Nephron progenitor cell (in vitro differentiated cells): ENCODE measurements around the gene PTGIS.
A peak's percentile ranks its signal among the peaks of the same experiment; 100 is the strongest.

Source experiments
- DNase-seq: peaks from one replicate; pipeline ENCODE4 v3.0.0; 2021
- H3K27ac Mint-ChIP-seq: 2 replicates; pipeline ENCODE4 v1.8.0; 2021; ENCODE audit warnings: mild to moderate bottlenecking, moderate library complexity, mixed read lengths
- H3K27me3 Mint-ChIP-seq: 2 replicates; pipeline ENCODE4 v1.8.0; 2021; ENCODE audit warnings: mild to moderate bottlenecking, low read depth, mixed read lengths; ENCODE audit not compliant: poor library complexity
- H3K36me3 Mint-ChIP-seq: 2 replicates; pipeline ENCODE4 v1.8.0; 2021; ENCODE audit warnings: low read depth, mixed read lengths
- H3K4me1 Mint-ChIP-seq: 2 replicates; pipeline ENCODE4 v1.8.0; 2021; ENCODE audit warnings: mixed read lengths
- H3K4me3 Mint-ChIP-seq: 2 replicates; pipeline ENCODE4 v1.8.0; 2021; ENCODE audit warnings: mild to moderate bottlenecking, moderate library complexity, mixed read lengths
- H3K9me3 Mint-ChIP-seq: 2 replicates; pipeline ENCODE4 v1.8.0; 2021; ENCODE audit warnings: mild to moderate bottlenecking, moderate library complexity, mixed read lengths
- TF ChIP-seq, protein P1 (sequence below): fragments of 200-600 bp; sonication (generic); IDR thresholded peaks from 2 replicates; pipeline ENCODE4 v1.5.0; 2021; ENCODE audit warnings: antibody characterized with exemption

The PTGIS gene

DNA sequence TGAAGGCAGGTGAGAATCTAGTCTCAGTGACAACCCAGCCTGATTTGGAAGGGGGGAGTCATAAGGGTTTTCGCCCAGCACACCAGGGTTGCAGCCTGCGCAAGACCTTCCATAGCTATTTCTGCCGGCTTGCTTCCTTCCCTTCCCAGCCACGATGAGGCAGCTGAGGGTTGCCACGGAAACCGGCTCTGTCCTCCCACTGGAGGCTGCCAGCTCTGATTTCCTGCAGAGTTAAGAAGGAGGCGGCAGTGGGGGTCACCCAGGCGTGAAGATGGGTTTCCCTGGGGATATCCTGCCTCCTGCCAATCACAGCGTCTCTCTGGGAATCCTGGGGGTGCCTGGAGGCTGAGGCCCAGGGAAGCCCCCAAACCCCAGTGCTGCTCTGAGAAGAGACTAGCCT is 62.4 kb downstream of the PTGIS start:
- H3K4me3 Mint-ChIP-seq, result peak overlapping the region; percentile 18
- H3K36me3 Mint-ChIP-seq, result peaks cover 5% of the 10 kb centered on the region
- H3K4me1 Mint-ChIP-seq, result peaks cover 45% of the 10 kb centered on the region
- no peak overlapping the region for H3K27ac Mint-ChIP-seq
- TF ChIP-seq, protein P1, sequence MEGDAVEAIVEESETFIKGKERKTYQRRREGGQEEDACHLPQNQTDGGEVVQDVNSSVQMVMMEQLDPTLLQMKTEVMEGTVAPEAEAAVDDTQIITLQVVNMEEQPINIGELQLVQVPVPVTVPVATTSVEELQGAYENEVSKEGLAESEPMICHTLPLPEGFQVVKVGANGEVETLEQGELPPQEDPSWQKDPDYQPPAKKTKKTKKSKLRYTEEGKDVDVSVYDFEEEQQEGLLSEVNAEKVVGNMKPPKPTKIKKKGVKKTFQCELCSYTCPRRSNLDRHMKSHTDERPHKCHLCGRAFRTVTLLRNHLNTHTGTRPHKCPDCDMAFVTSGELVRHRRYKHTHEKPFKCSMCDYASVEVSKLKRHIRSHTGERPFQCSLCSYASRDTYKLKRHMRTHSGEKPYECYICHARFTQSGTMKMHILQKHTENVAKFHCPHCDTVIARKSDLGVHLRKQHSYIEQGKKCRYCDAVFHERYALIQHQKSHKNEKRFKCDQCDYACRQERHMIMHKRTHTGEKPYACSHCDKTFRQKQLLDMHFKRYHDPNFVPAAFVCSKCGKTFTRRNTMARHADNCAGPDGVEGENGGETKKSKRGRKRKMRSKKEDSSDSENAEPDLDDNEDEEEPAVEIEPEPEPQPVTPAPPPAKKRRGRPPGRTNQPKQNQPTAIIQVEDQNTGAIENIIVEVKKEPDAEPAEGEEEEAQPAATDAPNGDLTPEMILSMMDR, result no peak
- DNase-seq, result peak; percentile 90
- H3K27me3 Mint-ChIP-seq, result peaks cover 10% of the 10 kb centered on the region
- H3K9me3 Mint-ChIP-seq, result no peaks in the 10 kb centered on the region

DNA sequence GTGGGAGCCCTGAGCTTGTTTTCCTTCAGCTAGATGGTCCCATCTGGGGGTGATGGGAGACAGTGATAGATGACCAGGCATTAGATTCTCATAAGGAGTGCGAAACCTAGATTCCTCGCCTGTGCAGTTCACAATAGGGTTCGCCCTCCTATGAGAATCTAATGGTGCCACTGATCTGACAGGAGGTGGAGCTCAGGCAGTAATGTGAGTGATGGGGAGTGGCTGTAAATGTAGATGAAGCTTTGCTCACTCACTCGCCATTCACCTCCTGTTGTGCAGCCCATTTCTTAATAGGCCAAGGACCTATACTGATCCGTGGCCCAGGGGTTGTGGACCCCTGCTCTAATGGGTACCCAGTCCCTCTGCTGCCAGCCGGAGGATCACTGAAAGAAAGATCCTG is 64.8 kb downstream of the PTGIS start:
- H3K9me3 Mint-ChIP-seq, result no peaks in the 10 kb centered on the region
- TF ChIP-seq, protein P1, result no peak
- H3K4me3 Mint-ChIP-seq, result no peak overlapping the region
- H3K36me3 Mint-ChIP-seq, result no peaks in the 10 kb centered on the region
- H3K27ac Mint-ChIP-seq, result no peak overlapping the region
- peaks cover 37% of the 10 kb centered on the region for H3K4me1 Mint-ChIP-seq
- peaks cover 8% of the 10 kb centered on the region for H3K27me3 Mint-ChIP-seq
- DNase-seq, result no peak

DNA sequence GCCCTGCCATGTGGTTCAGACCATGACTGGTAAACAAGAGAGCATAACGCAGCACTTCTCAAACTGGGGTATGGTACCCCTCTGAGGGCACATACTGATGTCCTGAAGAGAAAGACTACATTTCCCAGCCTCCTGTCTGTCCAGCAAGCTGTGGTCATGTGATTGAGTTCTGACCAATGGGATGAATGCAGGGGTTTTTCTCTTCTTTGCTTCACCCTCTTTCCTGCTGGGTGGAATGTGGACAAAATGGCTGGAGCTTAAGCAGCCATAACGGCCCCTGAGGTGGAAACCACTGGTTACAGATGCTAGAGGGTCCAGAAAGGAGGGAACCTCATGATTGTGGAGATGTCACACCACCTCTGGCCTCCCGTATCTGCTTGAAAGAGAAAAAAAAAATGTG is 66.0 kb downstream of the PTGIS start:
- TF ChIP-seq, protein P1, result no peak
- peaks cover 31% of the 10 kb centered on the region for H3K4me1 Mint-ChIP-seq
- H3K36me3 Mint-ChIP-seq, result no peaks in the 10 kb centered on the region
- no peak overlapping the region for H3K27ac Mint-ChIP-seq
- peaks cover 15% of the 10 kb centered on the region for H3K27me3 Mint-ChIP-seq
- H3K4me3 Mint-ChIP-seq, result no peak overlapping the region
- H3K9me3 Mint-ChIP-seq, result no peaks in the 10 kb centered on the region
- DNase-seq, result no peak

DNA sequence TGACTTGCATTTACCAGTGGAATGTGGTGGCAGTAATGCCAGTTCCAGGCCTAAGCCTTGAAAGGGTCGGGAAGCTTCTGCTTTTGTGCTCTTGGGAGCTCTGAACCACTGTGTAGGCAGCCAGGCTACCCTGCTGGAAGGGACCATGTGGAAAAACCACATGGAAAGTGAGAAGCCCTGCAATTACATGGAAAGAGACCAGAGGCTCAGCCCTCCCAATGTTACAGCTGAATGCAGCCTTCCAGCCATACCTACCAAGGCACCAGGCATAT is 70.6 kb downstream of the PTGIS start:
- Mint-ChIP-seq H3K27me3 (peaks cover 24% of the 10 kb centered on the region), H3K4me1 (peaks cover 8% of the 10 kb centered on the region), H3K9me3 (no peaks in the 10 kb centered on the region), H3K36me3 (no peaks in the 10 kb centered on the region), H3K4me3 (no peak overlapping the region), H3K27ac (no peak overlapping the region)
- no peak for DNase-seq
- TF ChIP-seq, protein P1, result no peak

DNA sequence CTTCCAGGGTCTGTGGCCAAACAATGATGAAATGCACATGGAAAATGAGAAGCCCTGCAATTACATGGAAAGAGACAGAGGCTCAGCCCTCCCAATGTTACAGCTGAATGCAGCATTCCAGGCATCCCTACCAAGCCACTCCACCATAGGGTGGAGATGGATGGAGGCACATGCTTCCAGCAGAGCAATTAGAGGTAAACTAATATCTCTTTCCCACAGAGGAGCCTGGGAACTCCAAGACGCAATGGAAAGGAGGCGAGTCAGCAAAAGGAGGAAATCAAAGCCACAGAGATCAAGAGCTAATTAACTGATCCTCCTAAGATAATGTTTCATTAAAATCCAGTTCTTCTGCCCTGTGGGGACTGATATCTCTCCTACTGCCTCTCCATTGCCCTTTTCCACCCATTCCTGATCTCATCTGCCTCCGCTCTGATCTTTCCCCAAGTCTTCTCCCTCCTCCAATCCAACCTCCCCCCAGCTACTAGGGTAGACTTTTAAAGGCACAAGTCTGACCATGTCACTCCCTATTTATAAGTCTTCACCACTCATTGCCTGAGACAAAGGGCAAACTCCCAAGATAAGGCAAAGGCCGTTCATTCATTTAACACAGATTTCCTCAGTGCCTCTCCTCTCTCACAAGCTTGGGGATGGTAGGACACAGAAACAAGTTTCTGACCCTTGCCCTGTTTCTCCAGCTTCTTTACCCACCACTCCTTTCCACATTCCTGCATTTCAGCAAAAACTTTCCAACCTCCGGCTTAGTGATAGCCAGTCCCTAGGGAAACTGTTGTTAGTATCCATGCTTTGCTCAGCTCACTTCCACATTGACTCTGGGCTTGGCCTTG is 71.2 kb downstream of the PTGIS start:
- Mint-ChIP-seq H3K4me3 (no peak overlapping the region), H3K27ac (no peak overlapping the region), H3K36me3 (no peaks in the 10 kb centered on the region), H3K4me1 (peaks cover 8% of the 10 kb centered on the region), H3K27me3 (peaks cover 23% of the 10 kb centered on the region), H3K9me3 (no peaks in the 10 kb centered on the region)
- TF ChIP-seq, protein P1, result no peak
- no peak for DNase-seq

DNA sequence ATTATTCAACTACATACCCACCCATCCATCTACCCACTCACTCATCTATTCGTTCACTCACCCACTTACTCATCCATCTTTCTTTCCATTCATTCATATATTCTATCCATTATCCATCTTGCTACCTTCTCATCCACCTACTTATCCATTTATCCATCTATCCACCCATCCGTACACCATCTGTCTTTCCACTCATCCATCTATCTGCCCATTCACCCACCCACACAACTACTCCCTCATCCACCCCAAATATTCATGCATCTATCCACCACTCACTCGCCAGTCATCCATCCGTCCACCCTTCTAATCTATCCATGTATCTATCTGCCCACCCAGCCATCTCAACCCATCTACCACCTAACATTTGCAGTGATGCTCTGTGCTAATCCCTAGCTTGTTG is 71.9 kb downstream of the PTGIS start:
- TF ChIP-seq, protein P1, result no peak
- DNase-seq, result no peak
- Mint-ChIP-seq H3K27ac (no peak overlapping the region), H3K27me3 (peaks cover 24% of the 10 kb centered on the region), H3K36me3 (no peaks in the 10 kb centered on the region), H3K4me1 (peaks cover 8% of the 10 kb centered on the region), H3K9me3 (no peaks in the 10 kb centered on the region), H3K4me3 (no peak overlapping the region)
